Sigmoid colon (tissue), 4 donors: ENCODE measurements around the gene CAMTA1.

ENCODE experiments used
- CTCF ChIP-seq, 4 experiments: fragments of 450-650 bp in 3 of 4; fragments of 200-600 bp in 1 of 4; IDR thresholded peaks; one replicate each; pipeline ENCODE4 v1.5.1; 2016 to 2019; ENCODE audit warnings: antibody characterized with exemption in 4 of 4, mild to moderate bottlenecking in 3 of 4, moderate library complexity in 2 of 4
- EP300 ChIP-seq, 4 donors: sonication (generic); formaldehyde crosslinking; IDR thresholded peaks; one replicate each; pipeline ENCODE4 v1.6.1; 2017; ENCODE audit warnings: antibody characterized with exemption in 4 of 4
- POLR2A ChIP-seq, 2 donors: fragments of 450-650 bp; IDR thresholded peaks; one replicate each; pipeline ENCODE4 v1.6.1; 2016; ENCODE audit warnings: antibody characterized with exemption in 2 of 2, mild to moderate bottlenecking in 2 of 2, moderate library complexity in 2 of 2
- POLR2AphosphoS5 ChIP-seq, 4 donors: sonication (generic); formaldehyde crosslinking; IDR thresholded peaks; one replicate each; pipeline ENCODE4 v1.6.1; 2017; ENCODE audit warnings: antibody characterized with exemption in 4 of 4

GRCh38 chr1:7224644-7225043, 439.4 kb downstream of the CAMTA1 start:
- TF ChIP-seq POLR2AphosphoS5 (IDR thresholded peaks at IDR 0.05) (no peak), CTCF (IDR thresholded peaks at IDR 0.05) (no peak), POLR2A (IDR thresholded peaks at IDR 0.05) (no peak), EP300 (IDR thresholded peaks at IDR 0.05) (no peak)
